Activated gamma-delta T cell treated with anti-CD3 and anti-CD28 coated beads, Interleukin-2, amount 50 U/mL, for 16 hours (primary cell): ENCODE results near the gene STIM2.
"Not testable (repeated sequence)": the region's sequence is repeated elsewhere in the genome, so short reads cannot be mapped to it uniquely, and the experiment has no call there.

Experiments
- DNase-seq: peaks from one replicate; pipeline ENCODE4 v3.0.0-alpha.2; 2020; ENCODE audit warnings: low read depth

The STIM2 gene

DNA sequence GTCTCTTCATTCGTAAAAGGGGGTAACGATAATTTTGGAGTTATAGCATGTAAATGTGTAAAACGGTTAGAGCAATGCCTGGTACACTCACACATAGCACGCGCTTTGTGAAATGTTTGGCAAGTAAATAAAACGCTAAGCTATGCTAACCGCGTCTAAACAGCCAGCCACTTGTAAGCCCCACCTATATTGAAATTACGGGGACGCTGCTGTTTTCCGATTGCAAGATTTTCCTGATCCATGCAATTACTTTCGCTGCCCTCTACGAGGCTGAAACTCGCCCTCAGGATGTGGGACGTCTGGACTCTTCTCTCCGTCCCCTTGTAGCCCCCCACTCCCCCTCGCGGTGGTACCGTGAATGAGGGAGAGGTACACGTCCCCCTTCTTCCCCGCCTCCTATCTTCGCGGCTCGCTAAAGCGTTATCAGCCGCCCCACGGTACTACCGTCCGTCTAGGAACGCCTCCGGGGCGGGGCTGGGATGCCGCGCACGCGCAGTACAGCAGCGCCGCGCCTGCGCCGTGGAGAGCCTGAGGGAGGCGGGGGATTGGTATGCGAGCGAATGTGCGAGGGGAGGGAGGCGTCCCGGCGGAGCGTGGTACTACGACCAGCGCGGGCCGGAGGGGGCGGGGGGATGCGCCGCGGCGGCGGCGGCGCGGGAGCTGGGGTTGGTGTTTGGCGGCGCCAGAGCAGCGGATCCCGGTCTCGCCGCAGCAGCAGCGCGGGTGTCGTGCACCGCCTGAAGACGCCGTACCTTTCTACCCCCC lies at the start of gene STIM2:
STIM2 (plus strand) TSS at position 685 of the 765 bp plus-strand sequence.
- DNase-seq = peak; percentile 97

DNA sequence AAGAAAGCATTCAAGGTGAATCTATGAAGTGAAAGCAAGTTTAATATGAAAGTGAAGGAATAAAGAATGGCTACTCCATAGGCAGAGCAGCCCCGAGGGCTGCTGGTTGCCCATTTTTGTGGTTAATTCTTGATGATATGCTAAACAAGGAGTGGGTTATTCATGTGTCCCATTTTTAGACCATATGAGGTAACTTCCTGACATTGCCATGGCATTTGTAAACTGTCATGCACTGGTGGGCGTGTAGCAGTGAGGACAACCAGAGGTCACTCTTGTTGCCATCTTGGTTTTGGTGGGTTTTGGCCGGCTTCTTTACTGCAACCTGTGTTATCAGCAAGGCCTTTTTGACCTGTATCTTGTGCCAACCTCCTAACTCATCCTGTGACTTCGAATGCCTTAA lies 49.1 kb upstream of the STIM2 start:
- not testable (repeated sequence) for DNase-seq

DNA sequence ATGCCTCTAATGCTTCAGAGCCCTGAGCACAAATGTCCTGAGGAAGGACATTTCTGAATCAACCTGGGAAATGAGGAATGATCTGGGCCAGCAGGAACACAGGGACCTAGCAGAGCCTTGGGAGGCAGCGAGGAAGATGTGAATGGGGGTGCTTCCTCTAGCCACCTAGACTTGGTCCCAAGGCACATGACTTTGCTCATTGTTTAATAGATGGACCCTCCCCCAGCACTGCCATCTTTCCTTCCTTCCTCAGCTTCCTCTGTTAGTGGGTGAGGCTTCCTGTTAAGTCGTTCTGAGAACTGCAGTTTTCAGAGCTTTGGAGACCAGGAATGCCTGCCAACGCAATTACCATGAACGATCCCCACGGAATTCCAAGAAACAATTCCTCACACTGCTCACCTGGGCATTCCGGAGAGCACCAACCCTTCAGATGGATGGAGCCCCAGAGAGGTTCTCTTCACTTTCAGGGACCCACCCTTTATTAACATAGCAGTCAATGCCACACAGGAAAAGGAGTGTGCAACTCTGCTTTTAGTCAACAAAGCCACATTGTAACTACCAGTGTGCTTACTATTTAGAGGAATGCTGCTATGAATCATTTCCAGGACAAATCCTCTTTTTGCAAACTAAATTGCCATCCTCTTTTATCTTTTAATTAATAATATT lies 48.5 kb upstream of the STIM2 start:
- no peak for DNase-seq

DNA sequence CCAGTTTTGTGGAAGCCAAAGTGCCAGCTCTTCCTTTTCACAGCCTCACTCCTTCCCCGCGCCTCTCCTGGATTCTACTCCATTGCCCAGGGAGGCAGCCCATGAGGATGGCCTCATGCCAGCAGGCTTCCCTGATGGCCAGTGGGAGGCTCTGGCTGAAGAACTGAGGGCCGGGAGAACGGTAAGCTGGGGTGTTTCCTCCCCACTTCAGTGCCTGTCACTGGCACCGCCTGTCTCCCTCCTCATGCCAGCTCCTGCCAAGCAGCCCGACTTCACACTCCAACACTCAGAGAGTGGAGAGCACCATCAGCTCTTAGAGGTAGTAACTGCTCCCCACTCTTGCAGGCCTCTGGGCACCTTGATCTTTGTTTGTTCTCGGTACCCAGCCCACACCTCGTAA lies 46.9 kb upstream of the STIM2 start:
- DNase-seq = no peak

DNA sequence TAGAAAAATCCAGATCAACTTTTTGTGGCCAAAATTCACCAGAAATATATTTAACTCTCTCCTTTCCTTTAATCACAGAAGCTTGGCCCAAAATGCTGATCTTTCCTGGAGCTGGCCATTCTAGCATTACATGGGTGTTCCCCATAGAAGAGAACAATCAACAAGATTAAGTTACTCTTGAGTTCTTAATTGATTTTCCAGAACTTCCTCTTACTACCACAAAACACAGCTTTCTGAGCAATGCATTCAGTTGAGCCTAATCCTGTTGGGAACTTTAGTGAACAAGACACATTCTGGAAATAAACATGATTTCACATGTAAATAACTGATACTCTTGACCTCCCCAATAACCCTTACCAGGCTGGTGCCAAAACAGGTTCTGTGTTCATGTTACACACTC lies 45.4 kb upstream of the STIM2 start:
- DNase-seq = no peak

DNA sequence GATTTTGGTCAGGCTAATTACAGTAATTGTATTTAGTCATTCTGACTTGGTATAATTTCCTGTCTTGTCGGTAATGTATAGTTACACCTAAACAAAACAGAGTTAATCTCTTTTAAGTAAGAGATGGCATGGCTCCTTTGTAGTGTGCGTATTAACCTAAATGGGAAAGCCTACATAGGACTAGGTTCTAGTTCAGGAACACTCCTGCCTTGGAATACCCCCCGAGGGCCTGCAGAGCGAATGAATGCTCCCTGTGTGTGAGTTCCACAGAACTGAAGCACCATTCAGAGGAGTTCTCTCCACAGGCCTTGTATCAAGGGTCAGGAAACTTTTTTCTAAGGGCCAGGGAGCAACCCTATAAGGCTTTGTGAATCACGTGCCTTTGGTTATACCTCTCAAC lies 44.9 kb upstream of the STIM2 start:
- no peak for DNase-seq

DNA sequence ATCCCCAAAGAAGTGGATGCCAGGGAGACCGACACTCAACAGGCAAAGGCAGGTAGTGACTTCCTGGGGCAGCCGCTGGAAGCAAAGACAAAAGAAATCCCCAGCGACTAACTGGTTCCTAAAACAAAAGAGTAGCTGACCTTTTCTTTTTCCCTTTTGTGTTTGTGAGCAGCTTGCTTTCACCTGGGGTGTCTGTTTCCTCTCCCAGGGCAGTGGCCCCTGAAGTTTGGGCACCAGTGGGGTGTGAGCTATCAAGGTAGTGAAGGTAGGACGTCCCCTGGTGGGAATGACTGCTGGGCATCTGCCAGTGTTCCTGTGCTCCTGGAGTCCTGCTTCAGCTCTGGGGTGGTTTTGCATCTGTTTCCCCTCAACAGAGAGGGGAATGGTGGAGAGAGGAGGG lies 41.6 kb upstream of the STIM2 start:
- no peak for DNase-seq

DNA sequence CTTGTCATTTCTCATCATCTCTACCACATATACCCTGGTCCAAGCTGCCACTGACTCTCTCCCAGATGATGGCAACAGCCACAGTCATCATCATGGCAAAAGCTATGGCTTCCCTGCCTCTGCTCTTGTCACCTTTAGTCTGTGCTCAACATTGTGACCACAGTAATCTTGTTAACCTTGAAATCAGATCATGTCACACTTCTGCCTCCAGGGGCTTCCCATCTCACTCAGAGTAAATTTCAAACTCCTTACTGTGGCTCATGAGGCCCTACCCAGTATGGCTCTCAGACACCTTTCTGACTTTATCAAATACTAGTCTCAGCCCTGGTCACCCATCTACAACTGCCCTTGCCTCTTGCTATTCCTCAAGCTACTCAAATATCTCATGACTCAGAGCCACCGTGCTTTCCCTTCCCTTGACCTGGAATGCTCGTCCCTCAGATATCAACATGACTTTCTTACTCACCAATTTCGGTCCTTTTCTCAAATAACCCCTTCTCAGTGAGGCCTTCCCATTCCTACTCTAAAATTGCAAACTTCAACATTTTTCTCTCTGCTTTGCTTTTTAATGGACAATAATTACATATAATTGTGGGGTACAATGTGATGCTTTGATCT lies 41.1 kb upstream of the STIM2 start:
- no peak for DNase-seq

DNA sequence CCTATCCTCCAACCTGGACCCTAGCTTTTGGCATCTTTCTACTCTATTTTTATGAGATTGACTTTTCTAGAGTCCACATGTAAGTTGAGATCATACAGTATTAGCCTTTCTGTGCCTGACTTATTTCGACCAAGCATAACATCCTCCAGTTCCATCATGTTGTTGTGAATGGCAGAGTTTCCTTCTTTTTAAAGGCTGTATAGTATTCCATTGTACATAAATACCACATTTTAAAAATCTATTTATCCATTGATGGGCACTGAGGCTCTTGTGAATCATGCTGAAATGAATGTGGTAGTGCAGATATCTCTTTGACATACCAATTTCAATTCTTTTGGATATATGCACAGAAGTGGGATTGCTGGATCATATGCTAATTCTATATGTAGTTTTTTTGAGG lies 40.3 kb upstream of the STIM2 start:
- DNase-seq = no peak

DNA sequence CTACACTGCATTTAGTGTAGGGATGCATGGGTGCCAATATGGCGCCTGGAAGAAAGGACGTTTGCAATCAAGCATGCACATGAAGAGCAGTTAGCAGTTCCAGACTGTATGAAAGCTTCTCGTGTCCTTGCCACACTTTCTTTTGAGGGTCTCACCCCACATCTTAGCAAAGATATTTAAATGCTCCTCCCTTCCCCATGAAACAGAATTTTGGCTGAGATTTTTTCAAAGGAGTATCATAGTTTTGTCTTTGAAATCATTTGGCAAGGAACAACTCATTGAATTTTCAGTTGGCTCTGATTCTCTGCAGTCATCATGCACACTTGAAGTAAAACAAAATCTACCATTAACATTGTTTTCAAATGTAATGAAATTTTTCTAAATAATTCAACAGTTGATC lies 39.6 kb upstream of the STIM2 start:
- DNase-seq = no peak

DNA sequence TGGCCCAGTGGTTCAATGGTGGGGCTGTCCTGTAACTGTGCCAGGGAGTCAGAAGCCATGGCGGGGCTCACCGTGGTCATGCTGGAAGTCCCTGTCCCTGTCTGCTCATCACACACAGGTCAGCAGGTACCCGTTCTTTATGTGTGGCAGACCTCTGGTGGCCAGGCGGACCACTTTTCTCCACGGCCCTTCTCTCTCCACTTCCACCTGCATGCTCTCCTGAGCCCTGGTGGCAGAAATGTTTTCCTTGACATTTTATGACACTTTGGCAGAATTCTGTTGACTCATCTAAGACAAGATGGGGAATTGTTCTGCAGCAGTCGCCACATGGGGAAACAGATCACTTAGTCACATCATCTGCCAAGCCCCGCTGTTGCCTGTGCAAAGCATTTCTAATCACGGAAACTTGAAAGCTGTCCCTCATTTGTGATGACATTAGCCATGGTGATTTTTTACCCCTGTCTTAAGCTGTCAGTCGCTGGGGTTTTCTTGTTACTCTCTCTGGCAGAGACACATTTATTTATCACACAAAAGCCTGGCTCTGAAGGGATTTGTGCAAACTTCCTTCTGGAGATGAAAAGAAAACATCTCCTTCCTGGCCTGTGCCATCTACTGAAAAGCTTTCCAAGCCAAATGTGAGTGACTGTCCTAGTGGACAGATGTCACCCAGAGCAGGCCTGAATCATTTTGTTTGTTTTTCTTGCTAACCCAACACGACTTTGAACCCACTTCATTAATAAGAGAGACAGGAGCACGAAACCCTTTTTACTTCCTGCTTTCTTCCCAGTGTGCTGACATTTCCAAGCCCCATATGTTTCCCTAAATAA lies 38.8 kb upstream of the STIM2 start:
- DNase-seq = no peak

DNA sequence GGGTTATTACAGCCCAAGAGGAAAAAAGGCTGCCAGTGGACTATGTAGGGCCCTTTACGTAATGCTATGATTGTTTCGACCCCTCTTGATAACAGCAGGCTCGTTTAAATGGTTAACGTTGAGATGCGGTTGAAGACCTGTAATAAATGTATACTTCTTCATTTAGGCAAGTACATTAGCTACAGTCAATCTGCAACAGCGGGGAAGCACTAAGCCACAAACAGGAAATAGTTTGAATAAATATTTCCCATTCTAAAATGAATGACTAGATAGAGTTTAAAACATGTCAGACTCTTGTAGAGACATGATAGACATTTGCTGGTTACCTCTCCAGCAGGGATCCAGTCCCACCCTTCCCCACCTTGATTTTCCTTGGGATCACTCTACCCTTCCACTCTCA lies 38.1 kb upstream of the STIM2 start:
- no peak for DNase-seq

DNA sequence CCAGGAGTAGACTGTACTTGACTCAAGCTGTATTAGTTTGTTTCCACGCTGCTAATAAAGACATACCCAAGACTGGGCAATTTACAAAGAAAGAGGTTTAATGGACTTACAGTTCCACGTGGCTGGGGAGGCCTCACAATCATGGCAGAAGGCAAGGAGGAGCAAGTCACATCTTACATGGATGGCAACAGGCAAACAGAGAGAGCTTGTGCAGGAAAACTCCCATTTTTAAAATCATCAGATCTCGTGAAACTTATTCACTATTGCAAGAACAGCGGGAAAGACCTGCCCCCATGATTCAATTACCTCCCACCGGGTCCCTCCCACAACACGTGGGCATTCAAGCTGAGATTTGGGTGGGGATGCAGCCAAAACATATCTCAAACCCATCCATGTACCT lies 37.7 kb upstream of the STIM2 start:
- not testable (repeated sequence) for DNase-seq

DNA sequence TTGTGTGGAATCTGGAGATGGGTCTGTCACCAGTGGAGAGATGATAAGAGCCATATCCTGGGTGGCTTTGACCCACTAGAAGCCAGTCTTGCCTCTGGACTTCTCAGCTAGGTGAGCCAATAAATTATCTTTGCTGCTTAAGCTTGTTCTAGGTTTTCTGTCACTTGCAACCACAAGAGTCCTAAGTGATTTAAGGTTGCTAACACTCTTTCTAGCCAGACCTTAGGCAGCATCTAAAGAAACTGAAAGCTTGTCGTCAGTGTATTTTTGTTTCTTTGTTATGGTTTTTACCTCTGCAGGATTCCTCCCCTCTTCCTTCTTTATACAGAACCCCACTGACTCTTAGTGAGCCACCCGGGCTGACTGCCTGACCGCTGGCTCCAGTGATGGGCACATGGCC lies 37.1 kb upstream of the STIM2 start:
- no peak for DNase-seq

DNA sequence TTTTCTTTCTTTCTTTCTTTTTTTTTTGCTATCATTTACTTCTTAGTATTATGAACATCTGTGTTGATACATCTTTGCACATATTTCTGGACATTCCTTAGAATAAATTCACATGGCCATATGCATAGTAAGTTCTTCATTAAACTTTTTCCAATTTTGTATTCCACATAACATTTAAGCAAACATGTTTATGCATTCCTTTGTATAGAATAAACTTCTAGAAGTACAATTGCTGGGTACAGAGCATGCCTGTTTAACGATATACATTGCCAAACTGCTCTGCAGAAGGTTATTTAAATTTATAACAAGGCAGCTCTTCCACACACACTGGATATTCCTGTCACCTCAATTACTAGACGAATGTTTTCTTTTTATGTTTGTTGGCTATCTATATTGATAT lies 36.0 kb upstream of the STIM2 start:
- no peak for DNase-seq

DNA sequence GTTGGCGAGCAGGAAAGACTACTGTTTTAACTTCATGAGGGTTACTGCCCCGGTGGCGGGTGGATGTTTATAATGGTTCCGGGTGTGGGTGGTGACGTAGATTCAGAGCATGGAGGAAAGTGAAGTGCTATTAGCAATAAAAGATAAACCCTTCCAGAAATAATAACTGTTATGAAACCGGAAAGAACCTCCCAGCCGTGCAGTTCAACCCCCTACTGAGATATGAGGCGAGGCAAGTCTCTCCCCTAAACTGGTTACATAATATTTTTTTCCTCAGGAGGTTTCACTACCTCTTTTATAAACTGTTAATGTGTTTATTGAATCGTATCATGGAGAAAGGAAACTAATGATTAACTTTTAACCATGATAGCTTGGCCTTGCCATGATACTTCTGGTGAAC lies 33.9 kb upstream of the STIM2 start:
- no peak for DNase-seq

DNA sequence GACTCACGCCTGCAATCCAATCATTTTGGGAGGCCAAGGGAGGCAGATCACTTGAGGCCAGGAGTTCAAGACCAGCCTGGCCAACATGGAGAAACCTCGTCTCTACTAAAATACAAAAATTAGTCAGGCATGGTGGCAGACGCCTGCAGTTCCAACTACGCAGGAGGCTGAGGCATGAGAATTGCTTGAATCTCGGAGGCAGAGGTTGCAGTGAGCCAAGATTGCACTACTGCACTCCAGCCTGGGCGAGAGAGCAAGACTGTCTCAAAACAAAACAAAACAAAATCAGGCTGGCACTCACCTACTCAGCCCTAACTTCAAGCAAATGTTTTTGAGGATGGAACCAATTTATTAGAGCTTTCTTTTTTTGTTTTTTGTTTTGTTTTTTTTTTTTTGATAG lies 33.3 kb upstream of the STIM2 start:
- DNase-seq = not testable (repeated sequence)

DNA sequence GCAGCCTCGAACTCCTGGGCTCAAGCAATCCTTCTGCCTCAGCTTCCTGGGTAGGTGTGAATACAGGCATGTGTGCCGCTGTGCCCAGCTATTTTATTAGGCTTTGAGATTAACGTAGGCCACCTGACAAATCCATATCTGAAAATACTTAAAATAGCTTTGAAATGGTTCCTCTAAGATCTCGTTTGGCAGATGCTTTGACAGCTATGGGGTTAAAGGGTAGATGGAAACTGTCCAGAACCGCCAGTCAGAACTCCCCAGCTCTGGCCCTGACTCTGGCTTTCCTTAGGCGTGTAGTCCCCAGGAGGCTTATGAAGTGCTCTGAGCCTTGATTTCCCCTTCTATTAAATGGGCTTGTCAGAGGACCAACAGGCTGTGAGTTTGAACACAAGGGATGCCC lies 32.8 kb upstream of the STIM2 start:
- no peak for DNase-seq

DNA sequence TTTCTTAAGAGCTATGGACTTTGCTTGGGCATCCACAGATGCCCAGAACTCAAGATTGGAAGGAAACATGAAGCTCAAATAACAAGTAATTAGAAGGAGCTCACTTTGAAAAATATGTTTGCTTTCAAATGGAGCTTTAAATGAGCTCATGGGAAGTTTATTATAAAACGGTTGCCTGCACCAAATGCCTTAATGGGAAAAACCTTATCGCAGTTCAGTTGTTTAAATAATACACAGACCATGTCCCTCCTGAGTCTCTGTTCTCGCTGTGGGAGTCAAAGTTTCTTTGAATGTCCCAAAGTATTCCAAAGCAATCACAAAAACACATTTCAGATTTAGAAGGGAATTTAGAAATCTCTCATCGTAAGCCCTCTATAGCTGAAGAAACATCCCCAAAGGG lies 31.6 kb upstream of the STIM2 start:
- DNase-seq = no peak

DNA sequence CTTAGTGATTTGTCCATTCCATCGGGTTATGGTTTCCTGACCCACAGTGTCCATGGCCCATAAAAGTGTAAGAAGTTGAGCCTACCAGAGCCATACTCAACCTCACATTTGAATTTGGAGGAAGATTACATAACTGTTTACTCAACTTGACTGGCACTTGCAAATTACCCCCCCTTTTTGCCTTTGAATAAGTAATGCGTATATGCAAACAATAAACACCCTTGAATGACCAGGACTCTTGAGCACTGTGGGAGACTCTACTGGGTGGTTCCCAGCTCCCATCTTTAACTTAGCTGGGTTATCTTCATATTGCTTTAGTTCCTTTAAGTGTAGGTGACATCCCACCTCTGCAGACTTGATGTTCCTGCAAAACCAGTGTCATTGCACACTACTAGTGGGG lies 30.6 kb upstream of the STIM2 start:
- no peak for DNase-seq

DNA sequence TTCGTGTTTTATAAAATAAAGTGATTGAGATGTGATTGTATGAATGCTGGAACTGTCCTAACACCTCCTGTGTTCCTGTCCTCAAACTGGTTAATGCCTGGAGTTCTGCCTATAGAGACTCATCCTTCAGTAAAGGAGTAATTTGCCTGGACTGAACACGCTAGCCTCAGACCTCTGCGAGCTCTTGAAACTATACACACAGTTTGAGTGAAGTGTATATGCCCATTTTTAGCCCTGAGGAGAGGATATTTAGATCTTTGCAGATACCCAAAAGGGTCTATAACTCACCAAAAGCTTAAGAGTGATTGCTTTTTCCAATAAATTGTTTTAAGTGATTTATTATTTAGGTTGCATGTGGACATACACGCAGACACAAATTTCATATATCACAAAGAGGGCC lies 29.9 kb upstream of the STIM2 start:
- DNase-seq = no peak

DNA sequence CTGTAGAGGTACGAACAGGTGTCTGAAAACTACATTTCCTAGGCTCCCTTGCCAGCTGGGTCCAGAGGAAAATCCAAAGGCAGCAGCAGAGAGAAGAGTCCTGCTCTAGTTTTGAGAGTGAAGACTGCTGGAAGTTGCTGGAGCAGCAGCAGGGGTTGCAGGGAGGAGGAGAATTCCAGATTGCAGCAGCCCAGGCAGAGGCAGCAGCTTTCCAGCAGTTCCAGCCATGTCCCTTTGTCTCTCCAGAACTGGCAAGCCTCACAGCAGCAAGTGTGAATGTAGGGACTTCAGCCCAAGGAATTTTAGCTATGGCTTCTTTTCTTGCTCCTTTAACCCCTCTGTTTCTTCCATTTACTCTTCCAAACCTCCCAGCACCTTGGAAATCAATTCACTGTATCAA lies 24.1 kb upstream of the STIM2 start:
- DNase-seq = no peak
